Stimulated activated CD4-positive, alpha-beta T cell treated with anti-CD3 and anti-CD28 coated beads, TNF-alpha, amount 100 ng/mL, for 4 hours (primary cell): Measurements from ENCODE around the gene PLCL1.
"Not testable (repeated sequence)": the region's sequence is repeated elsewhere in the genome, so short reads cannot be mapped to it uniquely, and the experiment has no call there.

ENCODE experiments used
- DNase-seq, 3 experiments: peaks; one replicate each; pipeline ENCODE4 v3.0.0-alpha.2; 2020; ENCODE audit warnings: low read depth in 3 of 3

Gene PLCL1

GRCh38 chr2:198173242-198173641 is 368.8 kb downstream of the PLCL1 start:
- DNase-seq = no peak

GRCh38 chr2:198173864-198174263 is 369.5 kb downstream of the PLCL1 start:
- DNase-seq = no peak

- DNase-seq = no peak
Measured at GRCh38 chr2:198175271-198175670, 370.9 kb downstream of the PLCL1 start.

GRCh38 chr2:198177040-198177439 is 372.6 kb downstream of the PLCL1 start:
- DNase-seq = no peak

DNA sequence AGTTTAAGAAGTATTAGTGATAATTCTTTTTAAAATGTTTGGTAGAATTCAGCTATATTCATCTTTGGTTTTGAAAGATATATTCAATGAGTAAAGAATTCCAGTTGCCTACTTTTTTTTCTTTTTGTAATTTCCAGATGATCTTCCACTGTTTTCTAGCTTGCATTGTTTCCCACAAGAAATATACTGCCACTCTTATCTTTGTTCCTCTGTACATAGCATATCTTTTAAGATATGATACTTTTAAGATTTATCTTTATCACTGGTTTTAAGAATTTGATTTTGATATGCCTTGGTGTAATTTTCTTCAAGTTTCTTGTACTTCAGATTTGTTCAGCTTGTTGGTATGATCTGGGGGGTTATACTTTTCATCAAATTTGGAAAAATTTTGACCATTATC is 374.4 kb downstream of the PLCL1 start:
- no peak for DNase-seq

DNA sequence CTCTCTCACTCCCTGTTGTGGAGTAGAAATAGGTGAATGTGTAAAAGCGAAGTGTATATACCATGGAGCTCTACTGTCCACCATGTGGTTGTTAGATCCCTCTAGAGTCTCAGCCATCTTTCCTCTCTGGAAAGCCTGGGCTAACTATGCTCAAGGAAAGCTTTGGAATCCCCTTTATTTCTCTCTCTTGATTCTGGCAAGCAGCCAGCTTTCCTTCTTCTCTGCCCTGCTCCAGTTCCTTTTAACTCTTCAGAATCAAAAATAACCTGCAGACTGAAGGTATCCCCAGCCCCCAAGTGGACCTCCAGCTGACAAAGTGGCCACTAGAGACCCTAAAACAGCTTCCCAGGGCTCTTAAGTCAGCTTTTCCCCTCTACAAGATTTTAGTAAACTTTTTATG is 381.9 kb downstream of the PLCL1 start:
- DNase-seq = no peak

DNA sequence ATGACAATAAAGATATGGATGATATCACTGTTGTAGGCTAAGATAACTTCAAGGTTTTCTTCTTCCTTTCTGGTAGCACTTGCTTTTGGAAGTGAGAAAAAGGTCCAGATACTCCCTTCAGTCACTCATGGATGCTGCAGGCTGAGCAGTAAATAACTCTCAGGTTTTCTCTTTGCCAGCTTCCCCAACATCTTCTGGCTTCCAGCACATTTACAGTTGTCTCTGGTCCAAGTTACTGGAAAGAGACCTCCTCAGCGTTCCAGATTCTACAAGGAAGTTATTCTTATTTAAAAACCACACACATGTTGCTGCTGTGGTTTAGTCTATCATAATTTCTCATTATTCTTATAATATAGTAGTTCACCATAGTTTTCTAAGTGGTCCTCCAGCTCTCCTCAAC is 383.4 kb downstream of the PLCL1 start:
- no peak for DNase-seq

DNA sequence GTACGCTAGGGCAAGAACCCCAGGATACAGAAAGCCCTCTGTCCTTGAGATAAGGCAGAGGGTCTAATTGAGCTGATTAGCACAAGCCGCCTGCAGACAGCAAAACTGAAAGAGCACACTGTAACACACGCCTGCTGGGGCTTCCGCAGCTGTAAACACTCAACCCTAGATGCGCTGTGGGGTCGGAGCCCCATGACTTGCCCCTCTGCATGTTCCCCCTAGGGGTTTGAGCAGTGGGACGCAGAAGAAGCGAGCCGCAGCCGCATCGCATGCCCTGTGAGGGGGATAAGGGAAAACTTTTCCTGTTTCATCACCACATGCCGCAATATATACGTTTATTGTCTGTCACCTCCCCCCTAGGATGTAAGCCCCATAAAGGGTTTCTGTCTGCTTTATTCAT is 384.6 kb downstream of the PLCL1 start:
- no peak for DNase-seq

DNA sequence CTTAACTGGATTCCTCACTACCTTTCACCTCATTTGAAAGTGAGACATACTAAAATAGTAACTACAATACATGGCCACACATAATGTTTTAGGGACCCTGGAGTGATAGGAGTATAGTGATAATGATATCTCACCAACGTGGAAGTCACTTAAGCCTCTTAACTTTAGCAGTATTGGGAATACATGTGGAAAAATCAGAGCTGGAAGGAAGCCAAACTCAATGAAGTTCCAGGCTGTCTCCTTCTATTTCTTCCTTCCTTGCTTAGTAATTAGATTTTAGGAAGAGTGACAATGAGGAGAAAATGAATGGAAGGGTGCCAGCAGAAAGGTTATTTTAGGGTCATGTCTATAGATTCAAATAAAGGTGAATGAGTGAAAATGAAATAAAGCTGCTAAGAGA is 387.3 kb downstream of the PLCL1 start:
- no peak for DNase-seq

DNA sequence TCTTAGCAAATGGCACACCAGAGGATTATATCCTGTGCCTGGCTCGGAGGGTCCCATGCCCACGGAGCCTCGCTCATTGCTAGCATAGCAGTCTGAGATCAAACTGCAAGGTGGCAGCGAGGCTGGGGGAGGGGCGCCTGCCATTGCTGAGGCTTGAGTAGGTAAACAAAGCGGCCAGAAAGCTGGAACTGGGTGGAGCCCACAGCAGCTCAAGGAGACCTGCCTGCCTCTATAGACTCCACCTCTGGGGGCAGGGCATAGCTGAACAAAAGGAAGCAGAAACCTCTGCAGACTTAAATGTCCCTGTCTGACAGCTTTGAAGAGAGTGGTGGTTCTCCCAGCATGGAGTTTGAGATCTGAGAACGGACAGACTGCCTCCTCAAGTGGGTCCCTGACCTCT is 392.2 kb downstream of the PLCL1 start:
- DNase-seq = not testable (repeated sequence)
